Keratinocyte (primary cell): ENCODE data around the gene TSKU. TPM values are rescaled to one million over a fixed set of nuclear protein-coding genes. Genes with fewer than 3 reads are reported as not detected.

Experiments
- DNase-seq: peaks from one replicate; pipeline ENCODE4 v3.0.0-alpha.2; 2011; ENCODE audit warnings: low read depth, missing footprints, low spot score
- FAIRE-seq: peaks from 2 replicates; lab custom pipeline; 2011; peaks lifted over from hg19 to GRCh38; lab: Jason Lieb, UNC
- H2AFZ ChIP-seq: 2 replicates; pipeline ENCODE4 v1.6.0; 2012; ENCODE audit warnings: low read length, control low read depth, inconsistent platforms; ENCODE audit not compliant: control insufficient read depth
- H3K27ac ChIP-seq: 2 replicates; pipeline ENCODE4 v1.5.1; 2011; ENCODE audit warnings: low read length; ENCODE audit not compliant: control insufficient read depth, insufficient read depth
- H3K27me3 ChIP-seq: 3 replicates; pipeline ENCODE4 v1.6.0; 2011; ENCODE audit warnings: low read length; ENCODE audit not compliant: control insufficient read depth, insufficient read depth; ENCODE audit errors: extremely low read depth
- H3K36me3 ChIP-seq, 2 experiments: 2 replicates in 1 of 2; 3 replicates in 1 of 2; pipeline ENCODE4 v1.5.1; 2011; ENCODE audit warnings: low read length in 2 of 2, mild to moderate bottlenecking in 1 of 2; ENCODE audit not compliant: control insufficient read depth in 2 of 2, insufficient read depth in 2 of 2; ENCODE audit errors: extremely low read depth in 1 of 2
- H3K4me1 ChIP-seq: 3 replicates; pipeline ENCODE4 v1.5.1; 2011; ENCODE audit warnings: low read length; ENCODE audit not compliant: control insufficient read depth, insufficient read depth; ENCODE audit errors: extremely low read depth
- H3K4me2 ChIP-seq: 3 replicates; pipeline ENCODE4 v1.6.0; 2011; ENCODE audit warnings: low read depth, low read length; ENCODE audit not compliant: control insufficient read depth, insufficient read depth; ENCODE audit errors: extremely low read depth
- H3K4me3 ChIP-seq, 3 experiments: fragments of 200-600 bp in 1 of 3; sonication (generic) in 1 of 3; 2 replicates in 2 of 3; 3 replicates in 1 of 3; pipeline ENCODE4 v1.5.1; 2011 to 2016; ENCODE audit warnings: low read length in 3 of 3, mild to moderate bottlenecking in 3 of 3, control low read depth in 2 of 3, inconsistent platforms in 1 of 3, low read depth in 1 of 3, mixed read lengths in 1 of 3, mixed run types in 1 of 3, moderate library complexity in 1 of 3; ENCODE audit not compliant: control insufficient read depth in 2 of 3, insufficient read depth in 2 of 3; ENCODE audit errors: extremely low read depth in 1 of 3
- H3K79me2 ChIP-seq: 2 replicates; pipeline ENCODE4 v1.6.0; 2012; ENCODE audit warnings: low read length; ENCODE audit not compliant: control insufficient read depth, insufficient read depth
- H3K9ac ChIP-seq: 3 replicates; pipeline ENCODE4 v1.6.0; 2011; ENCODE audit warnings: low read length; ENCODE audit not compliant: control insufficient read depth, insufficient read depth; ENCODE audit errors: extremely low read depth
- H3K9me1 ChIP-seq: 3 replicates; pipeline ENCODE4 v1.6.0; 2011; ENCODE audit warnings: low read length; ENCODE audit not compliant: control insufficient read depth, insufficient read depth; ENCODE audit errors: extremely low read depth
- H3K9me3 ChIP-seq: 2 replicates; pipeline ENCODE4 v1.5.1; 2012; ENCODE audit warnings: low read depth, low read length; ENCODE audit not compliant: control insufficient read depth
- H4K20me1 ChIP-seq: 3 replicates; pipeline ENCODE4 v1.6.0; 2011; ENCODE audit warnings: low read length; ENCODE audit not compliant: control insufficient read depth, insufficient read depth; ENCODE audit errors: extremely low read depth
- CTCF ChIP-seq, 3 experiments: IDR thresholded peaks in 1 of 3; conservative IDR thresholded peaks in 1 of 3; optimal IDR thresholded peaks in 1 of 3; 2 replicates in 2 of 3; 3 replicates in 1 of 3; pipeline versions ENCODE3 to v1.5.1; 2011; ENCODE audit warnings: low read length in 3 of 3, mild to moderate bottlenecking in 3 of 3, moderate library complexity in 2 of 3, control low read depth in 1 of 3, inconsistent platforms in 1 of 3; ENCODE audit not compliant: insufficient read depth in 2 of 3; ENCODE audit errors: extremely low read depth in 1 of 3
- EZH2 ChIP-seq: IDR thresholded peaks from one replicate; pipeline ENCODE4 v1.6.1; 2012; ENCODE audit warnings: inconsistent platforms, mild to moderate bottlenecking, low read length, moderate library complexity
- dilution Hi-C: fragments of 300-500 bp; cut with MboI; formaldehyde crosslinking; loops from one replicate; pipeline ENCODE4 v1.7.0; 2020; ENCODE audit warnings: low sequenced_read_pairs; ENCODE audit not compliant: extremely low pct_ligation_motif_present
- polyA plus RNA-seq, 5 experiments: library from polyadenylated mRNA; depleted of rRNA in 3 of 5; stranded (reverse) in 3 of 5; stranded (forward) in 1 of 5; unstranded in 1 of 5; fragments of >200 nt; gene quantifications; 1 replicate in 1 of 5; 2 replicates in 3 of 5; 3 replicates in 1 of 5; pipeline versions ENCODE4 v1.2.1 to v1.2.3, GENCODE V29; 2011 to 2012; ENCODE audit warnings: missing spikeins in 2 of 5, low read depth in 1 of 5, low replicate concordance in 1 of 5

Gene TSKU
- polyA plus RNA-seq, 1 donor (not counting 4 experiments of a cell fraction or from before 2014, with no cell fraction given) = 22.8 TPM

GRCh38 chr11:76837696-76838677 is 54.8 kb downstream of the TSKU start:
- H4K20me1 ChIP-seq = no peaks in the 10 kb centered on the region
- FAIRE-seq = no peak
- H3K9me1 ChIP-seq = no peaks in the 10 kb centered on the region
- no peak overlapping the region for H3K9ac ChIP-seq
- H3K27ac ChIP-seq = no peak overlapping the region
- no peaks in the 10 kb centered on the region for H3K9me3 ChIP-seq
- no peaks in the 10 kb centered on the region for H3K36me3 ChIP-seq
- no peaks in the 10 kb centered on the region for H3K27me3 ChIP-seq
- no peak for DNase-seq
- TF ChIP-seq CTCF (optimal IDR thresholded peaks at IDR 0.05 in 1 of 3, IDR thresholded peaks at IDR 0.05 in 1 of 3, conservative IDR thresholded peaks at IDR 0.05 in 1 of 3; ENCODE audit: extremely low read depth in 1 of 3, insufficient read depth in 2 of 3, low read length in 3 of 3) (no peak), EZH2 (no peak)
- H2AFZ ChIP-seq = no peak overlapping the region
- H3K4me2 ChIP-seq = no peak overlapping the region
- H3K4me3 ChIP-seq = no peak overlapping the region
- dilution Hi-C loops = no loop called here
- H3K4me1 ChIP-seq = peaks cover 12% of the 10 kb centered on the region
- no peaks in the 10 kb centered on the region for H3K79me2 ChIP-seq

- Histone ChIP-seq H3K27me3 (no peaks in the 10 kb centered on the region), H3K4me2 (no peak overlapping the region), H2AFZ (no peak overlapping the region), H3K9ac (no peak overlapping the region), H3K4me3 (no peak overlapping the region), H3K9me1 (no peaks in the 10 kb centered on the region), H3K36me3 (no peaks in the 10 kb centered on the region), H4K20me1 (no peaks in the 10 kb centered on the region), H3K4me1 (peaks cover 12% of the 10 kb centered on the region), H3K27ac (no peak overlapping the region), H3K79me2 (no peaks in the 10 kb centered on the region), H3K9me3 (no peaks in the 10 kb centered on the region)
- DNase-seq (no peak), FAIRE-seq (no peak)
- TF ChIP-seq EZH2 (no peak), CTCF (optimal IDR thresholded peaks at IDR 0.05 in 1 of 3, IDR thresholded peaks at IDR 0.05 in 1 of 3, conservative IDR thresholded peaks at IDR 0.05 in 1 of 3; ENCODE audit: extremely low read depth in 1 of 3, insufficient read depth in 2 of 3, low read length in 3 of 3) (peak in 1 of 3 experiments; percentile 16)
- dilution Hi-C loops = no loop called here
Measured at GRCh38 chr11:76838678-76839068, 55.5 kb downstream of the TSKU start.
